Activated naive CD4-positive, alpha-beta T cell treated with anti-CD3 and anti-CD28 coated beads for 36 hours (primary cell): Measurements from ENCODE around the gene PPP2R3B. TPM values are rescaled to one million over a fixed set of nuclear protein-coding genes. Genes with fewer than 3 reads are reported as not detected.
"Not testable (repeated sequence)": the region's sequence is repeated elsewhere in the genome, so short reads cannot be mapped to it uniquely, and the experiment has no call there.

Experiments used
- CTCF ChIA-PET: fragments of 350-600 bp; sonication (Branson Sonifier 250); formaldehyde crosslinking; loops from one replicate; lab custom pipeline; 2021; ENCODE audit warnings: antibody characterized with exemption; lab: Charles Lee
- DNase-seq: peaks from one replicate; pipeline ENCODE4 v3.0.0-alpha.2; 2020
- H3K27ac Mint-ChIP-seq: one replicate; pipeline ENCODE4 v1.8.0; 2021; ENCODE audit warnings: mild to moderate bottlenecking, mixed read lengths
- H3K27me3 Mint-ChIP-seq: one replicate; pipeline ENCODE4 v1.8.0; 2021; ENCODE audit warnings: low read depth, mixed read lengths
- H3K36me3 Mint-ChIP-seq: one replicate; pipeline ENCODE4 v1.8.0; 2021; ENCODE audit warnings: low read depth, mixed read lengths
- H3K4me1 Mint-ChIP-seq: one replicate; pipeline ENCODE4 v1.8.0; 2021; ENCODE audit warnings: low read depth, mixed read lengths
- H3K4me3 Mint-ChIP-seq: one replicate; pipeline ENCODE4 v1.8.0; 2021; ENCODE audit warnings: mild to moderate bottlenecking, moderate library complexity, mixed read lengths
- H3K9me3 Mint-ChIP-seq: one replicate; pipeline ENCODE4 v1.8.0; 2021; ENCODE audit warnings: mixed read lengths
- intact Hi-C: fragments of 100-400 bp; cut with micrococcal nuclease; formaldehyde crosslinking; loops from one replicate; pipeline ENCODE4 v1.15.1; 2023
- total RNA-seq, 2 experiments: library from RNA; stranded (reverse); gene quantifications; one replicate each; pipeline ENCODE4 v1.2.3, GENCODE V29; 2021

The PPP2R3B gene
- total RNA-seq, 2 experiments from 2014 or later = 33.8 to 37.2 TPM

DNA sequence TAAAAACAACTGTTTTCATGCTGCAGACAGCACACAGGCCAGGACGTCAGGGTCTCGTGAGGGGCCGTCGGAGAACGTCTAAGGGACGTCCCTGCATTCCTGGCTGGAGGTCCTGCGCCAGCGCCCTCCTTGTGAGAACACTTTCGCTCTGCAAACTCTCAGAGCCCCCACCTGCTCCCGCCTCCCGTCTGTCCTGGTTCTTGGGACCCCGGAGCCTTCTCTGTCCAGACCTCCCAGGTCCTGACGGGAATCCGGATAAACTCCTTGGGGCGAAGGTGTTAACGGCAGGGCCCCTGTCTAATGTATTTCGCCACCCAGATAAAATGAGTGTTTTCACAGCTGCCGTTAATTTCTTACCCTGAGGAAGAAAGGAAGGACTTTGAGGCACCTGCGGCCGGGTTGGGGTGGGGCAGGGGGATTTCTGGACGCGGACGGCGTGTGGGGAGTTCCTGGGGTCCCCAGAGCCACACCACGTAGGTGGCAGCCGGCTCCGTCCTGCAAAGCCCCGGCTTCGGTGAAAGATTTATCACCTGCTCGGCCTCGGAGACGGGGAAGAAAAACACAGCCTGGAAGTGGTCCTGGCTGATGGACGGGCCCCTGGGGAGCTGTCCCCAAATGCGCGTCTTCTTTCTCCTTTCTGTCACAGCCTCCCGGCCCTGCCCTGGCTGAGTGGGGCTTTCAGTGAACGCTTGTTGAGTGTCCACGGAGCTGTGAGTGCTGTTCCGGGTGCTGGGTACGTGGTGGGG lies 35.1 kb upstream of the PPP2R3B start:
- no peak overlapping the region for H3K27ac Mint-ChIP-seq
- no peak overlapping the region for H3K4me3 Mint-ChIP-seq

DNA sequence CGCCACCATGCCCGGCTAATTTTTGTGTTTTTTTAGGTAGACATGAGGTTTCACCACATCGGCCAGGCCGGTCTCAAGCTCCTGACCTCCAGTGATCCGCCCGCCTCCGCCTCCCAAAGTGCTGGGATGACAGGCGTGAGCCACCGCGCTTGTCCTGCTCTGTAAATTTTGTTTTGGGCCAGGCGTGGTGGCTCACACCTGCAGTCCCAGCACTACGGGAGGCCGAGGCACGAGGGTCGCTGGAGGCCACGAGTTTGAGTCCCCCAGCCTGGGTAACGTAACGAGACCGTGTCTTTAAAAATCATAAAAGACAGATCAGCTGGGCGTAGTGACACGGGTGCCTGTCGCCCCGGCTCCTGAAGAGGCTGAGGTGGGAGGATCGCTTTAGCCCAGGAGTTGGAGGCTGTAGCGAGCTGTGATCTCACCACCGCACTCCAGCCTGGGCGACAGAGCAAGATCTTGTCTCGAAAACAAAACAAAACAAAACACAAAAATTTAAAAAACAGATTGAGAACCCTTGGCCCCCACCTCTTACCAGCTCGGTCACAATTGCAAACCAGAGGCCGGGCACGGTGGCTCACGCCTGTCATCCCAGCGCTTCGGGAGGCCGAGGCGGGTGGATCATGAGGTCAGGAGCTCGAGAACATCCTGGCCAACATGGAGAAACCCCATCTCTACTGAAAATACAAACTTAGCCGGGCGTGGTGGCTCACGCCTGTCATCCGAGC lies 34.0 kb upstream of the PPP2R3B start:
- intact Hi-C loops = loop anchor here (10.0 kb wide), 1 partner anchor 734 kb away; no protein-coding TSS in a partner anchor
- Mint-ChIP-seq H3K4me1 (no peaks in the 10 kb centered on the region), H3K27ac (no peak overlapping the region), H3K4me3 (no peak overlapping the region), H3K27me3 (peaks cover under 1% of the 10 kb centered on the region), H3K9me3 (no peaks in the 10 kb centered on the region), H3K36me3 (peaks cover 3% of the 10 kb centered on the region)
- DNase-seq = no peak
- CTCF ChIA-PET = no interaction called here

More for the DNA sequence above, 35.1 kb upstream of the PPP2R3B start:
- CTCF ChIA-PET = no interaction called here
- DNase-seq = no peak
- intact Hi-C loops = loop anchor here (10.0 kb wide), 1 partner anchor 733 kb away; no protein-coding TSS in a partner anchor
- H3K4me1 Mint-ChIP-seq = no peaks in the 10 kb centered on the region
- peaks cover 3% of the 10 kb centered on the region for H3K27me3 Mint-ChIP-seq
- no peaks in the 10 kb centered on the region for H3K9me3 Mint-ChIP-seq
- H3K36me3 Mint-ChIP-seq = peaks cover 1% of the 10 kb centered on the region

DNA sequence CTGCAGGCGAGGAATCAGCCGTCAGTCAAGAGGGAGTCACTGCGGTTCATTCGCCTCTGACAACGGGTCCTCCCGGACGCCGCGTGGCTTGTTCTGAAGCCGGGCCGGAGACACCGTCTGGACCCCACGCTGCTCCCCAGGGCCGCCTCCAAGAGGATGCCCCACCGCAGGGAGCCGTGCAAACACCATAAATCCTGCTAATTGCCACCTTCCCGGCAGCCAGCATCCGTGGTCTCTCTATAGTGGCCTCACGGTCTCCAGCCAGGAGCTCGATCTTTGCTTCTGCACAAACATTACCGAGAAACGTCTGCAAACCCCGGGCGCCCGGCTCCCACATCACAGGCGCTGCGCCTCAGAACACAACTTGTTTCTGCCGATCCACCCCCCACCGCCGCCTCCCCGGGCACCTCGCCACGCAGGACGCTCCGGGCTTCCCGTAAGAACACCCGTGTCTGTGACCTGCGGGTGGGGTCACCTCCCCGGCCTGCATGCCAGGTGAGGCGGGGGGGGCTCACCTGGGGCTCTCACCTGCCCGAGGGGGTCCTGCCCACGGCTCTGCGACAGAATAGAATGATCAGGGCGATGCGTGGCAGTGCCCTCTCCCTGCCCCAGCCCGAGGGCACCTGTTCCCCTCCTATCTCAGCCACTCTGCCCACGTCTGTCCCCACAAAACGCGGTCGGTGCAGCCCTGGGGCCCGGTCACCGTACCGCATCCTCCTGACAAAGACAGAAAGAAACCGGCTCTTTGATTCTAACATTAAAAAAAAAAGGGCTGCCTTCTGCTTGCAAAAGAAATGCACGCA lies 32.4 kb upstream of the PPP2R3B start:
- no peaks in the 10 kb centered on the region for H3K27me3 Mint-ChIP-seq
- no peak overlapping the region for H3K4me3 Mint-ChIP-seq
- intact Hi-C loops = no loop called here
- peaks cover 3% of the 10 kb centered on the region for H3K36me3 Mint-ChIP-seq
- no peak for DNase-seq
- no peak overlapping the region for H3K27ac Mint-ChIP-seq
- no peaks in the 10 kb centered on the region for H3K4me1 Mint-ChIP-seq
- H3K9me3 Mint-ChIP-seq = no peaks in the 10 kb centered on the region
- CTCF ChIA-PET = no interaction called here

DNA sequence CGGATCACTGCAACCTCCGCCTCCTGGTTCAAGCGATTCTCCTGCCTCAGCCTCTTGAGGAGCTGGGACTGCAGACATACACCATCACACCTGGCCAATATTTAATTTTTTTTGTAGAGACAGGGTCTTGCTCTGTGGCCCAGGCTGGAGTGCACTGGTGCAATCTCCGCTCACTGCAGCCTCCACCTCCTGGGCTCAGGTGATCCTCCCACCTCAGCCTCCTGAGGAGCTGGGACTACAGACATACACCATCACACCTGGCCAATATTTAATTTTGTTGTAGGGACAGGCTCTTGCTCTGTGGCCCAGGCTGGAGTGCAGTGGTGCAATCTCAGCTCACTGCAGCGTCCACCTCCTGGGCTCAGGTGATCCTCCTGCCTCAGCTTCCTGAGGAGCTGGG lies 28.8 kb upstream of the PPP2R3B start:
- H3K36me3 Mint-ChIP-seq, H3K9me3 Mint-ChIP-seq, intact Hi-C loops, H3K4me1 Mint-ChIP-seq, H3K4me3 Mint-ChIP-seq, H3K27me3 Mint-ChIP-seq, H3K27ac Mint-ChIP-seq, DNase-seq, CTCF ChIA-PET: not testable (repeated sequence)

DNA sequence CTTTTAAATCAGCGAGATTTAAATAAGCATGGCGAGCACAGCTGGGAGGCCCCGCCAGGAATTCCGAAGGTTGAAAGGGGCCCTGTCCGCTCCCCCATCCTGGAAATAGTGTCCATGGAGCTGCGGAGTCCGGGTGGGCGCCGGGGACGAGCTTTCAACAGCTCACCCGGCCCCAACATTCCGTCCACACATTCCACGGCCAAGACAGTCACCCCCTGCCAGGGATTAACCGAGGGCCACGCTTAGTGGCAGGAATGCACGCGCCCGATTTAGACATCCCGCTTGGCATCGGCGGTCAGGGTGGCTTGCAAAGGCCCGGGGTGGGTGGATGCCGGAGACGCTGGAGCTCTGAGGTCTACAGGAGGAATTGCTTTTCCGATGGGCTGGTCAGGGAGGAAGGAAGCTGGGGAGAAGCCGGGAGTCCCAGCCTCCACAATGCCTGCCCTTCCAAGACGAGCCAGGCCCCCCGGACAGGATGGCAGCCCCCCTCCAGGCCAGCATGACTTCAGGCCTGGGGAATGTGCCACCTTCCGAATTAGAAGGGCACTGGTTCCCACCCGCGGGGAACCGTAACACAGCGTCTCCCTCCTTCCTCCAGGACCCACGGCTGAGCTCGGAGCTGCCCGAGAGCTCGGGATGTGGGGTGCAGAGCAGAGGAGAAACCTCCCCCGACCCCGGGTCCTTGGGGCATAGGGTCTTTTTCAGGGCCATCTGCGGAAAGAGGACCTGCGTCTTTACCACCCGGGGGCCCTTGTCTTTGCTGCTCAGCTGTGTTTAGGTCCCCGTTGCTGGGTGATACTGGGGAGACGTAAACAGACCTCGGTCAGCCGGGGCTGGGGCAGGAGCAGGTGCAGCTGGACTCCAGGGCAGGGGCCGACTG lies 26.9 kb upstream of the PPP2R3B start:
- no peak overlapping the region for H3K27ac Mint-ChIP-seq
- peaks cover 4% of the 10 kb centered on the region for H3K27me3 Mint-ChIP-seq
- H3K4me1 Mint-ChIP-seq = no peaks in the 10 kb centered on the region
- DNase-seq = no peak
- H3K36me3 Mint-ChIP-seq = peaks cover 7% of the 10 kb centered on the region
- intact Hi-C loops = no loop called here
- CTCF ChIA-PET = no interaction called here
- no peak overlapping the region for H3K4me3 Mint-ChIP-seq
- H3K9me3 Mint-ChIP-seq = no peaks in the 10 kb centered on the region

DNA sequence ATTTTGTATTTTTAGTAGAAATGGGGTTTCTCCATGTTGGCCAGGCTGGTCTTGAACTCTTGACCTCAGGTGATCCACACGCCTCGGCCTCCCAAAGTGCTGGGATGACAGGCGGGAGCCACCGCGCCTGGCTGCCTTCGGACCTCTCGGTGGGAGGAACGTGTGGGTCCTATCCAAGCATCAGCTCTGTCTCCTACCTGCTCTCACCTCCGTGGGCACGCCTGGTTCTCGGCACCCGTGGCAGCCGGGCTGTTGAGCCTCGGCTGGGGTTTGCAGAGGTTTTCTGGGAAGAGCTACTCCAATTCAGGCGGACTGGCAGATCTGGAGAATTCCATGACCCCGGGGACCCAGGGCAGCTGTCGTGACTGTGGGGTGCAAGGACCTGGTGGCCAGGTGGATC lies 23.6 kb upstream of the PPP2R3B start:
- intact Hi-C loops = no loop called here
- no peak overlapping the region for H3K27ac Mint-ChIP-seq
- H3K36me3 Mint-ChIP-seq = peaks cover 7% of the 10 kb centered on the region
- H3K9me3 Mint-ChIP-seq = no peaks in the 10 kb centered on the region
- peaks cover 4% of the 10 kb centered on the region for H3K27me3 Mint-ChIP-seq
- H3K4me1 Mint-ChIP-seq = no peaks in the 10 kb centered on the region
- CTCF ChIA-PET = no interaction called here
- no peak overlapping the region for H3K4me3 Mint-ChIP-seq
- no peak for DNase-seq

DNA sequence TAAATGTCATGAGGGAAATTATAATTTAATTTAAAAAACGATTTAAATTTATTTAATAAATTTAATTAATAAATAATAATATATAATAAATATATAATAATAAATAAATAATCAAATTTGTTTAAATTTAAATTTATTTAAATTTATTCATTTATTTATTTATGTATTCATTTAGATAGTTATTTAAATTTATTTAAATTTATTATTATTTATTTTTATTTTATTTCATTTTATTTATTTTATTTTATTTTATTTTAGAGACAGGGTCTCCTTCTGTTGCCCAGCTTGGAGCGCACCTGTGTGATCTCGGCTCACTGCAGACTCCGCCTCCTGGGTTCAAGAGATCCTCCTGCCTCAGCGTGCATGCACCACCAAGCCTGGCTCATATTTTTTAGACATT lies 18.4 kb upstream of the PPP2R3B start:
- intact Hi-C loops = no loop called here
- H3K27ac Mint-ChIP-seq = no peak overlapping the region
- no peak for DNase-seq
- no peaks in the 10 kb centered on the region for H3K9me3 Mint-ChIP-seq
- H3K4me1 Mint-ChIP-seq = no peaks in the 10 kb centered on the region
- CTCF ChIA-PET = no interaction called here
- peaks cover 7% of the 10 kb centered on the region for H3K36me3 Mint-ChIP-seq
- no peak overlapping the region for H3K4me3 Mint-ChIP-seq
- no peaks in the 10 kb centered on the region for H3K27me3 Mint-ChIP-seq

DNA sequence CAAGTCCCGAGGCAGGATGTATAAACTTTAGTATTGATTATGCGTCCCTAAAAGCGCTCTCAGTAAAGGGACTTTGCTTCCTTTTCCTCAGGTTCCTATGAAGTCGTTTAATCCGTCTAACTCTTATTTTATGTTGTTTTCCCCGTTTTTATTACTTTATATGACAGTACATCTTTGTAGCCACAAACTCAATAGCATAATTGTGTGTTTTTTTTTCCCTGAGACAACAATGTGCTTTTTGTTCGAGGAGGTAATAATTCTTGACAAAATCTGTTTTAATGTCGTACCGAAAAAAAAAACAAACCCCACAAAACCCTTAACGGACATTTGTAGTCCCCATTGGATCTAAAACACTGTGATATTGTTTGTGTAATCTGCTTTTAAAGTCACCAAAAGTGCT lies 17.9 kb upstream of the PPP2R3B start:
- H3K27me3 Mint-ChIP-seq = no peaks in the 10 kb centered on the region
- intact Hi-C loops = no loop called here
- no peak overlapping the region for H3K27ac Mint-ChIP-seq
- no peak for DNase-seq
- no peak overlapping the region for H3K4me3 Mint-ChIP-seq
- H3K4me1 Mint-ChIP-seq = no peaks in the 10 kb centered on the region
- CTCF ChIA-PET = no interaction called here
- H3K9me3 Mint-ChIP-seq = no peaks in the 10 kb centered on the region
- peaks cover 7% of the 10 kb centered on the region for H3K36me3 Mint-ChIP-seq

DNA sequence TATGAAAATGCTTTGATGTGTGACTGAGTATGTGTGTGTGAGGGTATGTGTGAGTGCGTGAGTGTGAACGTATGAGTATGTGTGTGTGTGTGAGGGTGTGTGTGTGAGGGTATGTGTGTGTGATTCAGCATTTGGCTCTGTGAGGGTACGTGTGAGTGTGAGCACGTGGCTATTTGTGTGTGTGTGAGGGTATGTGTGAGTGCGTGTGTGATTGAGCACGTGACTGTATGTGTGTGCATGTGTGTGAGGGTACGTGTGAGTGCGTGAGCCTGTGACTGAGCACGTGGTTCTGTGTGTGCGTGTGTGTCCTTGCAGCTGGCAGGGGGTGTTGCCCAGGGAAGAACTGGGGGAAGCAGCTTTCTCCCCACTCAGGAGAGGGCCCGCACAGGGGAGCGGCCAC lies 16.1 kb upstream of the PPP2R3B start:
- no peaks in the 10 kb centered on the region for H3K27me3 Mint-ChIP-seq
- H3K4me1 Mint-ChIP-seq = no peaks in the 10 kb centered on the region
- no peaks in the 10 kb centered on the region for H3K9me3 Mint-ChIP-seq
- H3K36me3 Mint-ChIP-seq = peaks cover 2% of the 10 kb centered on the region
- CTCF ChIA-PET = no interaction called here
- intact Hi-C loops = no loop called here
- no peak overlapping the region for H3K27ac Mint-ChIP-seq
- DNase-seq = no peak
- no peak overlapping the region for H3K4me3 Mint-ChIP-seq

DNA sequence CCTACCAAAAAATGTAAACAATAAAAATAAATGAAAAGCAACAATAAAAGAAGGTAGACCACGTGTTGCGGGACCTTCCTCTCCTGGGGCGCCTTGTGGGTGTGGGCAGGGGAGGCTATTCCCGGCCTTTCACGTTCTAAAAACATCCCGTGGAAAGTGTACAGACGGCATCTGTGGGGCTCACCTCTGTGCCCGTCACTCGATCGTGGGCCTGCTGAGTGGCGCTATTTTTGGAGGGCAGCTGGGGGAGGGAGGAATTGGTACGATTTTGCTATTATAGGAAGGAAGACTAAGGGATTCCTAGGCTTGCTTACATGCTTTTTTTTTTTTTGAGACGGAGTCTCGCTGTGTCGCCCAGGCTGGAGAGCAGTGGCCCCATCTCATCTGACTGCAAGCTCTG lies 13.6 kb upstream of the PPP2R3B start:
- Mint-ChIP-seq H3K9me3 (no peaks in the 10 kb centered on the region), H3K36me3 (no peaks in the 10 kb centered on the region), H3K4me3 (no peak overlapping the region), H3K4me1 (no peaks in the 10 kb centered on the region), H3K27me3 (no peaks in the 10 kb centered on the region), H3K27ac (no peak overlapping the region)
- no peak for DNase-seq
- CTCF ChIA-PET = no interaction called here
- intact Hi-C loops = no loop called here

DNA sequence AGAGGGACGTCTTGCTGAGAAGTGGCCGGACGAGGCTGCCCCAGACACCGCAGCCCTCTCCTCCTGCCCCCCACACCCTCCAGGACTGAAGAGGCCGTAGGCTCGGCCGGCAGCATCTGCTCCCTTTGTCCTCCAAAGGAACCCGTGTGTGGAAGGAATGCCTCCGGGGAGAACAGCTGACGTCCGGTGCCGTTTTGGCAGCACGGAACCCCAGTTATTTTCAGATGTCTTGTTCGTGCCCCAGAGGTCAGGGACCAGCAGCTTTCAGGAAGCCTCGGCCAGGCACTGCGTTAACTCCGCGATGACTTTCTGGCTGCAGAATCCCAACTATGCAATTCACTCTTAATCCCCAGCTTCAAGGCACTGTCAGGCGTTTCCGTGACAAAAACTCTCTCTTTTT lies 10.9 kb upstream of the PPP2R3B start:
- DNase-seq = no peak
- intact Hi-C loops = no loop called here
- Mint-ChIP-seq H3K36me3 (no peaks in the 10 kb centered on the region), H3K4me1 (no peaks in the 10 kb centered on the region), H3K4me3 (no peak overlapping the region), H3K27ac (no peak overlapping the region), H3K27me3 (no peaks in the 10 kb centered on the region), H3K9me3 (no peaks in the 10 kb centered on the region)
- CTCF ChIA-PET = no interaction called here

DNA sequence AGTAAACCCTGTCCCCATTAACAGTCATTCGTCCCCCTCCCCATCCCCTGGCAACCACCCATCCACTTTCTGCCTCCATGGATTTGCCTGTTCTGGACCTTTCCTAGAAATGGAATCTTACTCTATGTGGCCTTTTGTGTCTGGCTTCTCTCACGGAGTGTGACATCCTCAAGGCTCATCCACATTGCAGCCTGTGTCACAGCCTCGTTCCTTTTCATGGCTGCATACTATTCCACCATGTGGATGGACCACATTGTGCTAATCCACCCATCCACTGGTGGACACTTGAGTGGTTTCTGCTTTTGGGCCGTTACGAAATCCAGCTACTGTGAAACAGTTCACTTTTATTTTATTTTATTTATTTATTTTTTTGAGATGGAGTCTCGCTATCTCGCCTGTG lies 8.1 kb upstream of the PPP2R3B start:
- Mint-ChIP-seq H3K27ac (no peak overlapping the region), H3K36me3 (no peaks in the 10 kb centered on the region), H3K27me3 (no peaks in the 10 kb centered on the region), H3K9me3 (no peaks in the 10 kb centered on the region), H3K4me3 (no peak overlapping the region), H3K4me1 (no peaks in the 10 kb centered on the region)
- DNase-seq = no peak
- CTCF ChIA-PET = no interaction called here
- intact Hi-C loops = no loop called here
